ENCODE data around the gene CACNA2D3. TPM values are rescaled to one million over a fixed set of nuclear protein-coding genes. Genes with fewer than 3 reads are reported as not detected.

The CACNA2D3 gene
- polyA plus RNA-seq, 2 of the 4 experiments (the other 2 are of a cell fraction), result 0.04 to 0.05 TPM

- Histone ChIP-seq H3K9me3 (no peaks in the 10 kb centered on the region), H3K27ac (no peak overlapping the region), H3K4me3 (no peak overlapping the region), H3K4me2 (no peak overlapping the region), H3K4me1 (no peaks in the 10 kb centered on the region)
- no peak for TF ChIP-seq HOXA7 (CRISPR knock-in tag; IDR thresholded peaks at IDR 0.05)
- TF ChIP-seq HEYL (CRISPR knock-in tag; IDR thresholded peaks at IDR 0.05), result no peak
- no peak for TF ChIP-seq HOXB5 (CRISPR knock-in tag; IDR thresholded peaks at IDR 0.05)
- TF ChIP-seq ZNF302 (CRISPR knock-in tag; IDR thresholded peaks at IDR 0.05), result no peak
- TF ChIP-seq EHMT2 (IDR thresholded peaks at IDR 0.05; ENCODE audit: low read depth), result no peak
- no peak for TF ChIP-seq REST (IDR thresholded peaks at IDR 0.05)
- TF ChIP-seq MAFK (IDR thresholded peaks at IDR 0.05; ENCODE audit: partially characterized antibody), result no peak
- no peak for TF ChIP-seq ZC3H11A (IDR thresholded peaks at IDR 0.05)
- no peak for TF ChIP-seq JUNB (IDR thresholded peaks at IDR 0.05)
- DNase-seq (ENCODE audit: low read depth in 1 of 2, low spot score in 1 of 2) (no peak), ATAC-seq (no peak), FAIRE-seq (no peak)
- ChIA-PET CTCF (interaction anchor here (1.3 kb wide), 1 partner anchor 14 kb away, joined by 3 read pairs; no protein-coding TSS in a partner anchor), POLR2A (no interaction called here)
- WGBS (ENCODE audit: missing lambda C conversion rate), result 10% methylated on average over 3 of the region's 3 CpGs
Observed at GRCh38 chr3:54360320-54360719, 238.0 kb downstream of the CACNA2D3 start.

- POLR2A ChIA-PET, result no interaction called here
- Histone ChIP-seq H3K9me3 (no peaks in the 10 kb centered on the region), H3K4me2 (no peak overlapping the region), H3K4me3 (no peak overlapping the region), H3K27ac (no peak overlapping the region), H3K4me1 (no peaks in the 10 kb centered on the region)
- no peak for FAIRE-seq
- CTCF ChIA-PET, result interaction anchor here (0.9 to 1.3 kb wide), 3 partner anchors 12 to 423 kb away, joined by 3 read pairs; no protein-coding TSS in a partner anchor
- 47% methylated on average over 7 of the region's 7 CpGs for WGBS (ENCODE audit: missing lambda C conversion rate)
- no peak for DNase-seq (ENCODE audit: low read depth in 1 of 2, low spot score in 1 of 2)
- TF ChIP-seq HOXA7 (CRISPR knock-in tag; IDR thresholded peaks at IDR 0.05) (no peak), RAD21 (conservative IDR thresholded peaks at IDR 0.05 in 1 of 2, IDR thresholded peaks at IDR 0.05 in 1 of 2) (no peak), NR3C1 (IDR thresholded peaks at IDR 0.05) (no peak), BHLHE40 (IDR thresholded peaks at IDR 0.05; ENCODE audit: low read depth, low read length) (no peak), FOSL2 (IDR thresholded peaks at IDR 0.05) (no peak), FOSL2 (CRISPR knock-in tag; IDR thresholded peaks at IDR 0.05) (no peak), RCOR1 (IDR thresholded peaks at IDR 0.05; ENCODE audit: low read depth, low read length) (no peak), HMGXB4 (CRISPR knock-in tag; IDR thresholded peaks at IDR 0.05; ENCODE audit: borderline replicate concordance) (no peak), MYC (IDR thresholded peaks at IDR 0.05; ENCODE audit: borderline replicate concordance, low read length) (no peak), EHF (CRISPR knock-in tag; IDR thresholded peaks at IDR 0.05) (no peak), GATA3 (IDR thresholded peaks at IDR 0.05; ENCODE audit: borderline replicate concordance) (no peak), EP300 (IDR thresholded peaks at IDR 0.05) (no peak), ZSCAN20 (CRISPR knock-in tag; IDR thresholded peaks at IDR 0.05) (no peak), POLR2AphosphoS2 (conservative IDR thresholded peaks at IDR 0.05; ENCODE audit: low read length) (no peak), FOXS1 (CRISPR knock-in tag; IDR thresholded peaks at IDR 0.05) (no peak), ELK1 (IDR thresholded peaks at IDR 0.05; ENCODE audit: low read depth, low read length) (no peak), TP53 (CRISPR knock-in tag; IDR thresholded peaks at IDR 0.05) (no peak), HDAC2 (IDR thresholded peaks at IDR 0.05) (no peak), MAFK (IDR thresholded peaks at IDR 0.05; ENCODE audit: partially characterized antibody) (no peak)
- TF ChIP-seq, protein P1, sequence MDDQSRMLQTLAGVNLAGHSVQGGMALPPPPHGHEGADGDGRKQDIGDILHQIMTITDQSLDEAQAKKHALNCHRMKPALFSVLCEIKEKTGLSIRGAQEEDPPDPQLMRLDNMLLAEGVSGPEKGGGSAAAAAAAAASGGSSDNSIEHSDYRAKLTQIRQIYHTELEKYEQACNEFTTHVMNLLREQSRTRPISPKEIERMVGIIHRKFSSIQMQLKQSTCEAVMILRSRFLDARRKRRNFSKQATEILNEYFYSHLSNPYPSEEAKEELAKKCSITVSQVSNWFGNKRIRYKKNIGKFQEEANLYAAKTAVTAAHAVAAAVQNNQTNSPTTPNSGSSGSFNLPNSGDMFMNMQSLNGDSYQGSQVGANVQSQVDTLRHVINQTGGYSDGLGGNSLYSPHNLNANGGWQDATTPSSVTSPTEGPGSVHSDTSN (IDR thresholded peaks at IDR 0.05), result no peak
- no peak for ATAC-seq
Observed at GRCh38 chr3:54361746-54362283, 239.5 kb downstream of the CACNA2D3 start.

Measured in A549 (cell line).